Adrenal gland (tissue), 5 donors: ENCODE results near the gene SYT8.

Experiments used
- POLR2A ChIP-seq, 2 donors: fragments of 450-650 bp; IDR thresholded peaks; one replicate each; pipeline ENCODE4 v1.6.1; 2017; ENCODE audit warnings: antibody characterized with exemption in 2 of 2, mild to moderate bottlenecking in 2 of 2, moderate library complexity in 1 of 2
- TF ChIP-seq, protein P1 (sequence below), 6 experiments: fragments of 450-650 bp in 4 of 6; fragments of 200-600 bp in 2 of 6; sonication (generic) in 1 of 6; IDR thresholded peaks; 1 replicate in 5 of 6; 2 replicates in 1 of 6; pipeline versions ENCODE4 v1.5.1 to v1.8.0; 2016 to 2021; ENCODE audit warnings: antibody characterized with exemption in 6 of 6, mild to moderate bottlenecking in 2 of 6, moderate library complexity in 1 of 6
- donor health status: DM: no; HTN: no; CAD: no.

GRCh38 chr11:1834062-1834610 is 654 bp upstream of the SYT8 start:
- TF ChIP-seq, protein P1, sequence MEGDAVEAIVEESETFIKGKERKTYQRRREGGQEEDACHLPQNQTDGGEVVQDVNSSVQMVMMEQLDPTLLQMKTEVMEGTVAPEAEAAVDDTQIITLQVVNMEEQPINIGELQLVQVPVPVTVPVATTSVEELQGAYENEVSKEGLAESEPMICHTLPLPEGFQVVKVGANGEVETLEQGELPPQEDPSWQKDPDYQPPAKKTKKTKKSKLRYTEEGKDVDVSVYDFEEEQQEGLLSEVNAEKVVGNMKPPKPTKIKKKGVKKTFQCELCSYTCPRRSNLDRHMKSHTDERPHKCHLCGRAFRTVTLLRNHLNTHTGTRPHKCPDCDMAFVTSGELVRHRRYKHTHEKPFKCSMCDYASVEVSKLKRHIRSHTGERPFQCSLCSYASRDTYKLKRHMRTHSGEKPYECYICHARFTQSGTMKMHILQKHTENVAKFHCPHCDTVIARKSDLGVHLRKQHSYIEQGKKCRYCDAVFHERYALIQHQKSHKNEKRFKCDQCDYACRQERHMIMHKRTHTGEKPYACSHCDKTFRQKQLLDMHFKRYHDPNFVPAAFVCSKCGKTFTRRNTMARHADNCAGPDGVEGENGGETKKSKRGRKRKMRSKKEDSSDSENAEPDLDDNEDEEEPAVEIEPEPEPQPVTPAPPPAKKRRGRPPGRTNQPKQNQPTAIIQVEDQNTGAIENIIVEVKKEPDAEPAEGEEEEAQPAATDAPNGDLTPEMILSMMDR (IDR thresholded peaks at IDR 0.05): no peak
- no peak for TF ChIP-seq POLR2A (IDR thresholded peaks at IDR 0.05)
